HAP-1 (cell line): ENCODE results near the gene TTLL11.
"Not testable (repeated sequence)": the region's sequence is repeated elsewhere in the genome, so short reads cannot be mapped to it uniquely, and the experiment has no call there.

Experiments used
- DNase-seq, 2 experiments: peaks; one replicate each; pipeline ENCODE4 v3.0.0-alpha.2; 2016 to 2020; ENCODE audit warnings: low spot score in 2 of 2
- H3K27me3 ChIP-seq: fragments of 250-450 bp; sonication (Bioruptor Pico); 2 replicates; pipeline ENCODE4 v1.5.1; 2020; ENCODE audit warnings: low read depth, mild to moderate bottlenecking, moderate library complexity
- H3K36me3 ChIP-seq: fragments of 250-450 bp; sonication (Bioruptor Pico); replicated peaks from 2 replicates; pipeline ENCODE4 v1.5.1; 2020; ENCODE audit warnings: mild to moderate bottlenecking
- H3K4me1 ChIP-seq: fragments of 250-450 bp; sonication (Bioruptor Pico); 2 replicates; pipeline ENCODE4 v1.5.1; 2020; ENCODE audit warnings: mild to moderate bottlenecking
- H3K4me3 ChIP-seq: fragments of 250-450 bp; sonication (Bioruptor Pico); 2 replicates; pipeline ENCODE4 v1.5.1; 2020; ENCODE audit warnings: mild to moderate bottlenecking, moderate library complexity
- H3K9me3 ChIP-seq: fragments of 250-450 bp; sonication (Bioruptor Pico); 2 replicates; pipeline ENCODE4 v1.5.1; 2020; ENCODE audit warnings: mild to moderate bottlenecking, moderate library complexity
- in situ Hi-C: fragments of 300-500 bp; cut with MboI; formaldehyde crosslinking; loops from 3 replicates; pipeline ENCODE4 v1.14.3; 2020; ENCODE audit warnings: low sequenced_read_pairs, inconsistent platforms, mixed read lengths

The TTLL11 gene

DNA sequence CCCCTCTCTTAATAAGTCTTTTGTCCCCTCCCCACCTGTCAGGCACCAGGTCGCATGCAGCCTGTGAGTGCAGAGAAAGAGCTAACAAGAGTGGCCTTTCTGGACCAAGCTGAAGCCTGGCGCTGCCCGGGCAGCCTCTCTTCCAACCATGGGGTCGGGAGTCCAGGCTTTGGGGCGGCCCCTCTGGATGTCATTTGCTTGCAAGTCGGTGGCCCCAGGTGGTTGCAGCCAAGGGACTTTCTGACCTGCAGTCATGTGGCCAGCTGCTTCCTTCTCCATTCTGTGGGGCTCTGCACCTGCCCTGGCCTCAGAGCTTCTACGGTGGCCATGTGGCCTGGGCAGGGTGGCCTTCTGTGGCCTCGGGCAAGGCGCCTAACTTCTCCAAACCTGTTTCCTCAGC, 282.0 kb downstream of the TTLL11 start:
- H3K36me3 ChIP-seq = no peaks in the 10 kb centered on the region
- no peaks in the 10 kb centered on the region for H3K27me3 ChIP-seq
- H3K4me1 ChIP-seq = peaks cover 14% of the 10 kb centered on the region
- in situ Hi-C loops = no loop called here
- H3K4me3 ChIP-seq = no peak overlapping the region
- no peaks in the 10 kb centered on the region; the same call in 1 of the 2 replicates for H3K9me3 ChIP-seq
- DNase-seq = no peak

DNA sequence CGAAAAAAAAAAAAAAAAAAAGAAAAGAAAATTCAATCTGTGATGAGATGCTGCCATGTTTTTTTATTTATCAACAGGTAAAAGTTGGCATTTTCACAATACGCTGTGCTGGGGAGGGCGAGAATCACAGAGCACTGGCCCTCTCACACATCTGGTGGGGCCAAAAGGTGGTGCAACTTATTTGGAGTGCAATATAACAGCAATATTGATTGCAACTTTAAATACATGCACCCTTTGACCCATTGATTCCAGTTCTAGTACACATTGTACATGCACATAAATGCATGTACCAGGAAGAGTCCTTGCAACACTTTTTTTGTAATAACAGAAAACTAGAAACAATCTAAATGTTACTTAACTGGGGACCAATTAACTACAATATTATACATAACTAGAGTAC, 282.6 kb downstream of the TTLL11 start:
- DNase-seq = no peak
- in situ Hi-C loops = no loop called here
- Histone ChIP-seq H3K9me3 (no peaks in the 10 kb centered on the region; the same call in 1 of the 2 replicates), H3K4me1 (peaks cover 8% of the 10 kb centered on the region), H3K27me3 (no peaks in the 10 kb centered on the region), H3K4me3 (no peak overlapping the region), H3K36me3 (no peaks in the 10 kb centered on the region)

GRCh38 chr9:121809356-121810050, 283.6 kb downstream of the TTLL11 start:
- Histone ChIP-seq H3K4me1 (no peaks in the 10 kb centered on the region), H3K4me3 (no peak overlapping the region), H3K9me3 (no peaks in the 10 kb centered on the region; the same call in 1 of the 2 replicates), H3K27me3 (no peaks in the 10 kb centered on the region), H3K36me3 (no peaks in the 10 kb centered on the region)
- in situ Hi-C loops = no loop called here
- DNase-seq = no peak

GRCh38 chr9:121808781-121809180, 284.3 kb downstream of the TTLL11 start:
- in situ Hi-C loops = no loop called here

DNA sequence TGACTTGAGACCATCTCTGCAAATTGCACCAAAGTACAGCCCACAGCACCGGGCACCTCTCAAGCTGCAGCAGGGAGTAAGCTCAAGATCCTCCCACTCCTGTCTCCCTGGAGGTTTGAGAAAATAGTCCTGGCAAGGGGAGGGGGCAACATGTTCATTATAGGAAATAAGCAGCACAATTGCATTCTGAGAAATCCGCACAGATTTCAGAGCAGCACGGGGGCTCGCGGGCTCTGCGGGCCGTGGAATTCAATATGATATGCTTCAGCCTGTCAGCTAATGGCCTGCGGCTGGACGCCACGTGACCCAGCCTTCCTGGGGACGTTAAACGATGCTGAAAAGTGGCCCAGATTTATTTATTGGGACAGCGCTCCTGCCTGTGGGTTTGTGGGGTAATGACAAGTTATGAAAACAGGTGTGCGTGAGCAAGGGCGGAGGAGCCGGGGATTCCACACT, 285.3 kb downstream of the TTLL11 start:
- Histone ChIP-seq H3K27me3 (peaks cover 2% of the 10 kb centered on the region; the same call in 1 of the 2 replicates), H3K4me3 (no peak overlapping the region), H3K36me3 (no peaks in the 10 kb centered on the region), H3K4me1 (no peaks in the 10 kb centered on the region), H3K9me3 (no peaks in the 10 kb centered on the region; the same call in 1 of the 2 replicates)
- in situ Hi-C loops = no loop called here
- DNase-seq = no peak

More at GRCh38 chr9:121808781-121809180, 284.3 kb downstream of the TTLL11 start:
- DNase-seq = no peak
- Histone ChIP-seq H3K9me3 (no peaks in the 10 kb centered on the region; the same call in 1 of the 2 replicates), H3K27me3 (no peaks in the 10 kb centered on the region), H3K4me3 (no peak overlapping the region), H3K4me1 (no peaks in the 10 kb centered on the region), H3K36me3 (no peaks in the 10 kb centered on the region)

DNA sequence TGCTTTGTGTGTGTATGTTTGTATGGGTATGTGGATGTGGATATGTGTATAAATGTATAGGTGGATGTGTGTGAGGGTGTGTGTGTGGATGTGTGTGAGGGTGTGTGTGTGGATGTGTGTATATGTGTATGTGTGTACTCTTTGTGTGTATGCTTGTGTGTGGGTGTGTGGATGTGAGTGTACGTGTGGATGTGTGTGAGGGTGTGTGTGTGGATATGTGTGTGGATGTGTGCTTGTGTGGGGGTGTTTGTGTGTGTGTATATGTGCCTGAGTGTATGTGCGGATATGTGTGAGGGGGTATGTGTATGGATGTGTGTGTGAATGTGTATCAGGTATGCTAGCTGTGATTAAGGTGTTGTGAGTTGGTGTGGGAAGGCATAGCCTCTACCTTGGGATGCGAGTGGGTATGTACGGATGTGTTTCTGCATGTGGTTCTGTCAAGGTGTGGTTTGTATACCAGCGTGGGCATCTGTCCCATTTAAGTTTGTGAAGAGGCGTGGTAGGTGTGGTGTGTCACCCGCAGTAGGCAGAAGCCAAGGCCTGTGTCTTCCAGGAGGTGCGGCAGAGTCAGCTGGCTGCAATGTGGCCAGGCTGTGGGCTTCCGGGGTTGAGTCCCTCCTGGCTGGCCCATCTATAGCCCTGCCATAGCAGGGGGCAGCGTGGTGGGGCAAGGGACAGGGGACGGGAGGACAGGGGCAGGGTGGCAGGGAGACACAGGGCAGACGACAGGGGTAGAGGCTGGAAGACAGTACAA, 285.9 kb downstream of the TTLL11 start:
- in situ Hi-C loops = no loop called here
- H3K4me3 ChIP-seq = no peak overlapping the region

GRCh38 chr9:121802753-121803152, 290.4 kb downstream of the TTLL11 start:
- in situ Hi-C loops = no loop called here
- DNase-seq = no peak
- Histone ChIP-seq H3K4me1 (no peaks in the 10 kb centered on the region), H3K27me3 (peaks cover 3% of the 10 kb centered on the region; the same call in 1 of the 2 replicates), H3K4me3 (no peak overlapping the region), H3K36me3 (no peaks in the 10 kb centered on the region), H3K9me3 (no peaks in the 10 kb centered on the region; the same call in 1 of the 2 replicates)

More for the DNA sequence above, 285.9 kb downstream of the TTLL11 start:
- Histone ChIP-seq H3K4me1 (no peaks in the 10 kb centered on the region), H3K9me3 (no peaks in the 10 kb centered on the region; the same call in 1 of the 2 replicates), H3K36me3 (no peaks in the 10 kb centered on the region), H3K27me3 (peaks cover 3% of the 10 kb centered on the region; the same call in 1 of the 2 replicates)
- DNase-seq = no peak

DNA sequence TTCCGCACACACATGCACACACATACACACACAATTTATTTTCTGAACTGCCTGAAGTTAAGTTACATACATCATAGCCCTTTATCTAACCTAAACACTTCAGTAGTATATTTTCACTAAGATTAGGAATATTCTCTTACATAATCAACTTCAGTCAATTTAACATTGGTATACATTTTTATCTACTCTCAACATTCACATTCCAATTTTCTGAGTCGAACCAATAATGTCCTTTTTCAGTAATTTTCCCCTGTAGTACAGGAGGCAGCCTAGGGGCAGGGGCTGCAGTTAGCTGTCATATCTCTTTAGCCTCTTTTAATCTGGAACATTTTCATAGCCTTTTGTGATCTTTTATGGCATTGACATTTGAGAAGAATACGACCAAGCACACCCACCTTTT, 291.5 kb downstream of the TTLL11 start:
- Histone ChIP-seq H3K4me1 (no peaks in the 10 kb centered on the region), H3K9me3 (no peaks in the 10 kb centered on the region; the same call in 1 of the 2 replicates), H3K27me3 (peaks cover 3% of the 10 kb centered on the region; the same call in 1 of the 2 replicates), H3K36me3 (no peaks in the 10 kb centered on the region), H3K4me3 (no peak overlapping the region)
- in situ Hi-C loops = no loop called here
- DNase-seq = no peak

GRCh38 chr9:121800376-121800775, 292.7 kb downstream of the TTLL11 start:
- no peaks in the 10 kb centered on the region for H3K4me1 ChIP-seq
- no peak for DNase-seq
- no peaks in the 10 kb centered on the region for H3K36me3 ChIP-seq
- H3K4me3 ChIP-seq = no peak overlapping the region
- in situ Hi-C loops = no loop called here
- no peaks in the 10 kb centered on the region; the same call in 1 of the 2 replicates for H3K9me3 ChIP-seq
- H3K27me3 ChIP-seq = peaks cover 3% of the 10 kb centered on the region; the same call in 1 of the 2 replicates

- in situ Hi-C loops = no loop called here
- H3K4me3 ChIP-seq = no peak overlapping the region
These were observed 294.2 kb downstream of the TTLL11 start for GRCh38 chr9:121798941-121799340.

GRCh38 chr9:121797081-121797480, 296.0 kb downstream of the TTLL11 start:
- H3K36me3 ChIP-seq = no peaks in the 10 kb centered on the region
- no peak for DNase-seq
- no peak overlapping the region for H3K4me3 ChIP-seq
- in situ Hi-C loops = no loop called here
- no peaks in the 10 kb centered on the region for H3K27me3 ChIP-seq
- no peaks in the 10 kb centered on the region for H3K4me1 ChIP-seq
- no peaks in the 10 kb centered on the region for H3K9me3 ChIP-seq

More at GRCh38 chr9:121798941-121799340, 294.2 kb downstream of the TTLL11 start:
- Histone ChIP-seq H3K36me3 (no peaks in the 10 kb centered on the region), H3K4me1 (no peaks in the 10 kb centered on the region), H3K27me3 (peaks cover 3% of the 10 kb centered on the region; the same call in 1 of the 2 replicates), H3K9me3 (no peaks in the 10 kb centered on the region)
- DNase-seq = no peak

- H3K36me3 ChIP-seq, H3K4me1 ChIP-seq, DNase-seq, in situ Hi-C loops, H3K9me3 ChIP-seq, H3K27me3 ChIP-seq, H3K4me3 ChIP-seq: not testable (repeated sequence)
These were observed 298.8 kb downstream of the TTLL11 start for GRCh38 chr9:121794334-121794733.

DNA sequence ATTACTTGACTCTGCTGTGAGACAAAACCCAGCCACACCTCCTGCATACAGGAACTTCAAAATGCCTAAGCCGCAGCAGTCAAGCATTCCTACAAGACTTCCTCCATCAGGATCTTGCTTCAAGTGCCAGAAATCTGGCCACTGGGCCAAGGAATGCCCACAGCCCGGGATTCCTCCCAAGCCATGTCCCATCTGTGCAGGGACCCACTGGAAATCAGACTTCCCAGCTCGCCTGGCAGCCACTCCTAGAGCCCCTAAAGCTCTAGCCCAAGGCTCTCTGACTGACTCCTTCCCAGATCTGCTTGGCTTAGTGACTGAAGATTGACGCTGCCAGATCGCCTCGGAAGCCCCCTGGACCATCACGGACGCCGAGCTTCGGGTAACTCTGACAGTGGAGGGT, 300.6 kb downstream of the TTLL11 start:
- in situ Hi-C loops, H3K36me3 ChIP-seq, H3K27me3 ChIP-seq, H3K9me3 ChIP-seq, H3K4me1 ChIP-seq, DNase-seq, H3K4me3 ChIP-seq: not testable (repeated sequence)

- no peak for DNase-seq
- no peaks in the 10 kb centered on the region for H3K4me1 ChIP-seq
- no peaks in the 10 kb centered on the region for H3K36me3 ChIP-seq
- no peaks in the 10 kb centered on the region for H3K27me3 ChIP-seq
- H3K4me3 ChIP-seq = no peak overlapping the region
- in situ Hi-C loops = no loop called here
- H3K9me3 ChIP-seq = no peaks in the 10 kb centered on the region
These were observed 302.3 kb downstream of the TTLL11 start for GRCh38 chr9:121790841-121791240.
